GM19438 (cell line): ENCODE data around the gene CNTFR.

Source experiments
- ATAC-seq: cut with Tn5 transposase; IDR thresholded peaks from one replicate; pipeline ENCODE4 v1.9.1; 2021; ENCODE audit warnings: low read depth; ENCODE audit not compliant: unreplicated experiment

Gene CNTFR

GRCh38 chr9:34573599-34574325, 15.8 kb downstream of the CNTFR start:
- no peak for ATAC-seq

GRCh38 chr9:34572628-34573027, 16.9 kb downstream of the CNTFR start:
- ATAC-seq = no peak

- ATAC-seq = no peak
Measured at GRCh38 chr9:34572092-34572491, 17.4 kb downstream of the CNTFR start.

GRCh38 chr9:34571481-34571810, 18.1 kb downstream of the CNTFR start:
- no peak for ATAC-seq

- no peak for ATAC-seq
Measured at GRCh38 chr9:34570809-34571480, 18.6 kb downstream of the CNTFR start.

- ATAC-seq = no peak
Measured at GRCh38 chr9:34570376-34570775, 19.1 kb downstream of the CNTFR start.

- ATAC-seq = no peak
Measured at GRCh38 chr9:34568774-34569173, 20.8 kb downstream of the CNTFR start.

GRCh38 chr9:34568133-34568532, 21.4 kb downstream of the CNTFR start:
- no peak for ATAC-seq

GRCh38 chr9:34566972-34567371, 22.6 kb downstream of the CNTFR start:
- ATAC-seq = no peak

GRCh38 chr9:34566322-34566721, 23.2 kb downstream of the CNTFR start:
- no peak for ATAC-seq

GRCh38 chr9:34565856-34566255, 23.7 kb downstream of the CNTFR start:
- ATAC-seq = no peak

- no peak for ATAC-seq
Measured at GRCh38 chr9:34564617-34565016, 24.9 kb downstream of the CNTFR start.

- ATAC-seq = no peak
Measured at GRCh38 chr9:34563262-34563661, 26.3 kb downstream of the CNTFR start.

- no peak for ATAC-seq
Measured at GRCh38 chr9:34562135-34562745, 27.3 kb downstream of the CNTFR start.

GRCh38 chr9:34560599-34561214, 28.8 kb downstream of the CNTFR start:
- no peak for ATAC-seq

- ATAC-seq = no peak
Measured at GRCh38 chr9:34559624-34560455, 29.7 kb downstream of the CNTFR start.

- no peak for ATAC-seq
Measured at GRCh38 chr9:34558919-34559623, 30.5 kb downstream of the CNTFR start.

- ATAC-seq = no peak
Measured at GRCh38 chr9:34558364-34558763, 31.2 kb downstream of the CNTFR start.

GRCh38 chr9:34557426-34558321, 31.9 kb downstream of the CNTFR start:
- no peak for ATAC-seq
